Neural crest cell (in vitro differentiated cells): Measurements from ENCODE around the gene C1QL1. TPM values are rescaled to one million over a fixed set of nuclear protein-coding genes. Genes with fewer than 3 reads are reported as not detected.

Experiments used
- DNase-seq: peaks from one replicate; pipeline ENCODE4 v3.0.0; 2021; ENCODE audit warnings: low read depth, mixed read lengths, low spot score
- H3K27ac Mint-ChIP-seq: one replicate; pipeline ENCODE4 v1.8.0; 2021; ENCODE audit warnings: mild to moderate bottlenecking, mixed read lengths; ENCODE audit not compliant: unreplicated experiment
- H3K27me3 Mint-ChIP-seq: 2 replicates; pipeline ENCODE4 v1.8.0; 2021; ENCODE audit warnings: low read depth, mild to moderate bottlenecking, mixed read lengths
- H3K36me3 Mint-ChIP-seq: 2 replicates; pipeline ENCODE4 v1.8.0; 2021; ENCODE audit warnings: low read depth, mild to moderate bottlenecking, mixed read lengths
- H3K4me1 Mint-ChIP-seq: 2 replicates; pipeline ENCODE4 v1.8.0; 2021; ENCODE audit warnings: mixed read lengths
- H3K4me3 Mint-ChIP-seq: one replicate; pipeline ENCODE4 v1.8.0; 2021; ENCODE audit warnings: mild to moderate bottlenecking, mixed read lengths
- H3K9me3 Mint-ChIP-seq: 2 replicates; pipeline ENCODE4 v1.8.0; 2021; ENCODE audit warnings: mixed read lengths
- total RNA-seq: library from RNA; stranded (reverse); gene quantifications from 2 replicates; pipeline ENCODE4 v1.2.1, GENCODE V29; 2021
- TF ChIP-seq, protein P1 (sequence below): fragments of 200-600 bp; sonication (generic); conservative IDR thresholded peaks from 2 replicates; pipeline ENCODE4 v1.5.0; 2021; ENCODE audit warnings: antibody characterized with exemption, mild to moderate bottlenecking

C1QL1 gene
- total RNA-seq, 1 donor from 2014 or later: 7.7 TPM

DNA sequence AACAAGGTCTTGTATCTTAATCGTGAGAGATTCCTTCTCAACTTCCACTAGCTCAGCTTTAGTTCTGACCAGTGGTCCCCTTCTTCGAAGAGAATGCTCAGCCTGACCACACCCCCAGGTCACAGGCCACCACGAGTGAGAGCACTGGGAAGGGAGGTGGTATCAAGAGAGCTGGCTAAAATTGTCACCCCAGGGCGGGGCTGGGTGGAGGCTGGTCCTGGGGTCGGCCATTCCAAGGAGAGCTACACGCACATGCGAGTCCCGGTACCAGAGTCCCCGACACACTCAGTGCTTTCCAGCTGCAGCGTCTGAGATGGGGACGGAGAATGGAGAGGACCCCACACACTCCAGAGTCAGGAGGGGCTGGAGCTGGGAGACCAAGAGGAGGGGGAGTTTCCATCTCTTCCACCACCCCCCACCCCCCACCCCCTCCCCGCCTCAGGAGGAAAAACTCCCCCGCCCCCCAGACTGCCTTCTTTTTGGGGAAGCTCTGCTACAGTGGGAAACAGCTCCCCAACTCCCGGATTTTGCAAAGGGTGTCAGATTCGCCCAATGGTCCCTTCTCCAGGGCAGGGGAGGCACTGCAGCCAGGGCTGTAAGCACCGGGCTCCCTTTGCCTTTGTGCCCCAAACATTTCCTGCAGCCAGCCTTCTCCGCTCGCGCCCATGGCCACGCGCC, 1.6 kb downstream of the C1QL1 start:
- TF ChIP-seq, protein P1, sequence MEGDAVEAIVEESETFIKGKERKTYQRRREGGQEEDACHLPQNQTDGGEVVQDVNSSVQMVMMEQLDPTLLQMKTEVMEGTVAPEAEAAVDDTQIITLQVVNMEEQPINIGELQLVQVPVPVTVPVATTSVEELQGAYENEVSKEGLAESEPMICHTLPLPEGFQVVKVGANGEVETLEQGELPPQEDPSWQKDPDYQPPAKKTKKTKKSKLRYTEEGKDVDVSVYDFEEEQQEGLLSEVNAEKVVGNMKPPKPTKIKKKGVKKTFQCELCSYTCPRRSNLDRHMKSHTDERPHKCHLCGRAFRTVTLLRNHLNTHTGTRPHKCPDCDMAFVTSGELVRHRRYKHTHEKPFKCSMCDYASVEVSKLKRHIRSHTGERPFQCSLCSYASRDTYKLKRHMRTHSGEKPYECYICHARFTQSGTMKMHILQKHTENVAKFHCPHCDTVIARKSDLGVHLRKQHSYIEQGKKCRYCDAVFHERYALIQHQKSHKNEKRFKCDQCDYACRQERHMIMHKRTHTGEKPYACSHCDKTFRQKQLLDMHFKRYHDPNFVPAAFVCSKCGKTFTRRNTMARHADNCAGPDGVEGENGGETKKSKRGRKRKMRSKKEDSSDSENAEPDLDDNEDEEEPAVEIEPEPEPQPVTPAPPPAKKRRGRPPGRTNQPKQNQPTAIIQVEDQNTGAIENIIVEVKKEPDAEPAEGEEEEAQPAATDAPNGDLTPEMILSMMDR: no peak
- Mint-ChIP-seq H3K36me3 (no peaks in the 10 kb centered on the region), H3K27me3 (peaks cover 71% of the 10 kb centered on the region), H3K27ac (no peak overlapping the region), H3K4me3 (peak overlapping the region; percentile 51), H3K9me3 (no peaks in the 10 kb centered on the region), H3K4me1 (peaks cover 20% of the 10 kb centered on the region)
- DNase-seq: no peak

- Mint-ChIP-seq H3K27me3 (peaks cover 63% of the 10 kb centered on the region), H3K9me3 (no peaks in the 10 kb centered on the region), H3K4me1 (peaks cover 20% of the 10 kb centered on the region), H3K27ac (no peak overlapping the region), H3K36me3 (no peaks in the 10 kb centered on the region), H3K4me3 (peak overlapping the region; percentile 35)
- TF ChIP-seq, protein P1: no peak
- DNase-seq: no peak
Observed at GRCh38 chr17:44965481-44966234, 2.4 kb downstream of the C1QL1 start.

- TF ChIP-seq, protein P1: no peak
- Mint-ChIP-seq H3K36me3 (no peaks in the 10 kb centered on the region), H3K9me3 (no peaks in the 10 kb centered on the region), H3K4me3 (no peak overlapping the region), H3K27me3 (peaks cover 32% of the 10 kb centered on the region), H3K27ac (no peak overlapping the region), H3K4me1 (peaks cover 19% of the 10 kb centered on the region)
- DNase-seq: no peak
Observed at GRCh38 chr17:44961921-44962350, 6.2 kb downstream of the C1QL1 start.

- H3K4me1 Mint-ChIP-seq: peaks cover 23% of the 10 kb centered on the region
- H3K9me3 Mint-ChIP-seq: no peaks in the 10 kb centered on the region
- no peak overlapping the region for H3K4me3 Mint-ChIP-seq
- no peak overlapping the region for H3K27ac Mint-ChIP-seq
- H3K27me3 Mint-ChIP-seq: peaks cover 20% of the 10 kb centered on the region
- TF ChIP-seq, protein P1: no peak
- no peak for DNase-seq
- no peaks in the 10 kb centered on the region for H3K36me3 Mint-ChIP-seq
Observed at GRCh38 chr17:44960691-44961090, 7.4 kb downstream of the C1QL1 start.

- TF ChIP-seq, protein P1: no peak
- Mint-ChIP-seq H3K9me3 (no peaks in the 10 kb centered on the region), H3K27me3 (peaks cover 13% of the 10 kb centered on the region), H3K4me3 (no peak overlapping the region), H3K27ac (no peak overlapping the region), H3K4me1 (peaks cover 22% of the 10 kb centered on the region), H3K36me3 (no peaks in the 10 kb centered on the region)
- no peak for DNase-seq
Observed at GRCh38 chr17:44959821-44960531, 8.1 kb downstream of the C1QL1 start.
